Loucy (cell line): ENCODE data around the gene S100A3.

Experiments used
- CTCF ChIP-seq: fragments of 200-600 bp; sonication (generic); conservative IDR thresholded peaks from 2 replicates; pipeline ENCODE4 v1.5.1; 2014; ENCODE audit warnings: mild to moderate bottlenecking, antibody characterized with exemption, low read length
- EZH2phosphoT487 ChIP-seq: fragments of 200-600 bp; IDR thresholded peaks from 2 replicates; pipeline ENCODE4 v1.6.1; 2018; ENCODE audit warnings: antibody characterized with exemption, mild to moderate bottlenecking, moderate library complexity, borderline replicate concordance

- TF ChIP-seq CTCF (no peak), EZH2phosphoT487 (no peak)
These were observed 14.7 kb downstream of the S100A3 start for GRCh38 chr1:153534226-153534924.
